ENCODE results near the gene ROS1. TPM values are rescaled to one million over a fixed set of nuclear protein-coding genes. Genes with fewer than 3 reads are reported as not detected.
"Not testable (repeated sequence)": the region's sequence is repeated elsewhere in the genome, so short reads cannot be mapped to it uniquely, and the experiment has no call there.

The ROS1 gene
- total RNA-seq, 1 experiment from 2014 or later = 63.0 TPM

- Mint-ChIP-seq H3K4me3 (ENCODE audit: unreplicated experiment) (no peak overlapping the region), H3K36me3 (ENCODE audit: insufficient read depth, unreplicated experiment) (no peaks in the 10 kb centered on the region), H3K27ac (ENCODE audit: low read depth, unreplicated experiment) (no peak overlapping the region), H3K9me3 (ENCODE audit: unreplicated experiment) (no peaks in the 10 kb centered on the region), H3K27me3 (ENCODE audit: insufficient read depth, unreplicated experiment) (peaks cover 22% of the 10 kb centered on the region), H3K4me1 (ENCODE audit: insufficient read depth, unreplicated experiment) (no peaks in the 10 kb centered on the region)
- ChIA-PET POLR2A (no interaction called here), CTCF (interaction anchor here (0.7 kb wide), 1 partner anchor 345 kb away, joined by 4 read pairs; no protein-coding TSS in a partner anchor)
- DNase-seq (ENCODE audit: unreplicated experiment) = no peak
- intact Hi-C loops (cut with micrococcal nuclease) = no loop called here
- TF ChIP-seq CTCF (IDR thresholded peaks at IDR 0.05; ENCODE audit: unreplicated experiment) = no peak
- BruUV-seq (replicated peaks) = no TSS peak
These were observed 172.0 kb downstream of the ROS1 start for GRCh38 chr6:117253785-117254184.

- DNase-seq (ENCODE audit: unreplicated experiment); H3K4me1 Mint-ChIP-seq (ENCODE audit: insufficient read depth, unreplicated experiment); CTCF ChIA-PET; H3K4me3 Mint-ChIP-seq (ENCODE audit: unreplicated experiment); intact Hi-C loops (cut with micrococcal nuclease); BruUV-seq (replicated peaks); H3K27ac Mint-ChIP-seq (ENCODE audit: low read depth, unreplicated experiment); H3K9me3 Mint-ChIP-seq (ENCODE audit: unreplicated experiment); H3K36me3 Mint-ChIP-seq (ENCODE audit: insufficient read depth, unreplicated experiment); POLR2A ChIA-PET: not testable (repeated sequence)
- H3K27me3 Mint-ChIP-seq (ENCODE audit: insufficient read depth, unreplicated experiment) = peaks cover 21% of the 10 kb centered on the region
These were observed 180.8 kb downstream of the ROS1 start for GRCh38 chr6:117244979-117245378.

GRCh38 chr6:117244571-117244970 is 181.2 kb downstream of the ROS1 start:
- H3K4me3 Mint-ChIP-seq (ENCODE audit: unreplicated experiment); H3K27ac Mint-ChIP-seq (ENCODE audit: low read depth, unreplicated experiment); H3K9me3 Mint-ChIP-seq (ENCODE audit: unreplicated experiment); BruUV-seq (replicated peaks); H3K36me3 Mint-ChIP-seq (ENCODE audit: insufficient read depth, unreplicated experiment); DNase-seq (ENCODE audit: unreplicated experiment); POLR2A ChIA-PET; intact Hi-C loops (cut with micrococcal nuclease); H3K4me1 Mint-ChIP-seq (ENCODE audit: insufficient read depth, unreplicated experiment); CTCF ChIA-PET: not testable (repeated sequence)
- H3K27me3 Mint-ChIP-seq (ENCODE audit: insufficient read depth, unreplicated experiment) = peaks cover 21% of the 10 kb centered on the region

Other genes with a start within 250 kb of the ROS1 start
- gene VGLL2, start 160.4 kb downstream of the ROS1 start, total RNA-seq (2022) = not detected in 2 replicates
- 25.4 and 26.8 TPM in 2 replicates for gene DCBLD1, start 56.7 kb upstream of the ROS1 start, total RNA-seq (2022)
- gene GOPC, start 176.6 kb upstream of the ROS1 start, total RNA-seq (2022) = 53.2 and 55.7 TPM in 2 replicates
- 54.7 and 59.4 TPM in 2 replicates for gene NUS1, start 249.5 kb upstream of the ROS1 start, total RNA-seq (2022)